HG03159 (cell line): ENCODE data around the gene SCN1A.

ENCODE experiments used
- ATAC-seq: cut with Tn5 transposase; IDR thresholded peaks from one replicate; pipeline ENCODE4 v1.9.1; 2021; ENCODE audit warnings: mild to moderate bottlenecking, moderate library complexity; ENCODE audit not compliant: unreplicated experiment

Gene SCN1A

DNA sequence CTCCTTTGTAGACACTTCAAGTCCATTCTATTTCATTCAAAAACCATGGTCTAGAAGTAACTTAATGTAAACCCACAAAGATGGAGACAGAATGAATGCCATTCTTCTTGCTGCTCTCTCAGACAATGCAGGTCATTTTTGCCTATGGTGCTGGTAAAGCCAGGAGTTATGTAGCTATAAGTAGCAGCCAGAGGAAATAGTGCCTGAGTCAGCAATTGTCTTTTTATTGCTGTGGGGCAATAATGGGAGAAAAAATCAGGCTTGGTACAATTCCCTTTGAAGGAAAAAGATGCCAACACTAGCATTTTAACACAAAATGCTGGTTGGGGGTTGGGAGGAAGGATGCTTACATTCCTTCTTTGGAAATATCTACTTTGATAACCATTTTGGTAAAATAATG is 43.5 kb downstream of the SCN1A start:
- no peak for ATAC-seq

GRCh38 chr2:166082736-166083135 is 45.1 kb downstream of the SCN1A start:
- no peak for ATAC-seq

GRCh38 chr2:166081852-166082251 is 46.0 kb downstream of the SCN1A start:
- ATAC-seq, result no peak

DNA sequence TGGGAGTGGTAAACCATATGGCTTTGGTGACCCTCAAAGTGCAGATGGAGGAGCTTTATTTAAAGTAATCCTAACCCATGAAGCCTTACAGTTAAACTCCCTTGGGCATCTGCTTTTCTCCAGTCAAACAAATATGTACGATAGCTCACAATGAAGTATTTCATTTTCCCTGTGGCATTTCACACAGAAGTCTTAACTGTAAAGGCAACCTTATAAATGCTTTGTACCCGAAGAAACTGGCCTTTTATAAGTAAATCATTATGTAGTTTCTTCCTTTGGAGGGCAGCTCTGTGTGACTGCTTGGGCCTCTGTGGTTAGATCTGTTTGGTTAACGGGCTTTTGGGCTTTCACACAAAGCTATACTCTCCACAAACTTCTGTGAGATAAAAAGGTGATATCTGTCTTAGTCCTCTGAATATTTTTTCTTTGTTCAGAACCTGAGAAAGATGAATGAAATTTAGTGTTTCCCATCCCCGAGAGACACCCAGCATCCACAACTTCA is 46.6 kb downstream of the SCN1A start:
- no peak for ATAC-seq

GRCh38 chr2:166074430-166074829 is 53.4 kb downstream of the SCN1A start:
- ATAC-seq, result no peak

DNA sequence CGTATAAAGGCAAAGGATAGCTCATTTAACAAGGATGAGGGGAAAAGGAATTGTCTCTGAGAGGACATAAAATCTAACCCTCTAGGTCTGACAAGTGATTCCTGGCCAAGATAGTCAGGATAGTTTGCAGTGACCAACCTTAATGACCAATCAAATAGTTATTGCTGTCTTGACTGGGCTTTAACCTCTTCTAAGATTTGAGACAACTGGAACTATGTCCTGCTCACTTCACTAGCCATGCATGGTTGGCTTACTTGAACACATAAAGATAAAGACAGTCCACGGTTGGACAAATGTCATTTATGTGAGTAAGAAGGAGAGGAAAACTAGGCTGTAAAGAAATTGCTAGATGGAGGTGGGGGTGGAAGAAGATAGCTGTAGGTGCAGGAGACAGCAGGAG is 53.8 kb downstream of the SCN1A start:
- no peak for ATAC-seq

GRCh38 chr2:166070231-166070630 is 57.6 kb downstream of the SCN1A start:
- ATAC-seq, result no peak

- no peak for ATAC-seq
These were observed 58.8 kb downstream of the SCN1A start for GRCh38 chr2:166068981-166069380.

DNA sequence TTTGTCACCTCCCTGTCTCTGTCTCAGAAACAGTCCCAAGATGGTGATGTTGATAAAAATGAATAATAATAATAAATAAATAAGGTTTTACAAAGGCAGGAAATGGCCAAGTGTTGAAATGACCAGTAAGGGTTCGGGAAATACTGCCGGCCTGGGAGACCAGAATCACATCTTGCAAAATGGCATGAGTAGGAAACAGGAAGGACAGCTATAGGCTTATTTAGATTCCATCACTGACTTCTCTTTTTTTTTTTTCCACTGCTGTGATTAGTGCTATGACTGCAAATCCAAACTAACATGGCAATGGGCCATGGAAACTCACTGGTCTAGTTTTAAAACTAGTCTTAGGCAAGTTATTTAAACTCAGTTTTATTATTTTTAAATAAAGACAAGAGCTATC is 60.6 kb downstream of the SCN1A start:
- no peak for ATAC-seq

DNA sequence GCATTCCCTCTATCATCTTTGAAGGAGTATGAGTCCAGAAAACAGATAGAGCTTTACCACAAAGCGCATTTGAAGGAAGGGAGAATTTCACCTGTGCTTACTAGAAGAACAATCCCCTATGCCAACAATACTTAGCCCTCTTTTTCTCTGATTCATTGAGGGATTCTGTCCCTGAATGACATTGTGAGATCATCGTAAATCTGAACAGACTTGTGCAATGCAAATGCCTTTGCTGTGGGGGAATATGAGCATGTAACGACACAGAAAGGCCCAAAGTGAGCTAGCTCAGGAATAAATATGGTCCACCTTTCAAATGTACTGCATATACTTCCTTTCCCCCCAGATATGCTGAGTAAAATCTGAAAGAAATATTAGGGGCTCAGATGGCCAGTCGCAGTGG is 67.6 kb downstream of the SCN1A start:
- no peak for ATAC-seq

- ATAC-seq, result no peak
These were observed 70.3 kb downstream of the SCN1A start for GRCh38 chr2:166057370-166058164.

DNA sequence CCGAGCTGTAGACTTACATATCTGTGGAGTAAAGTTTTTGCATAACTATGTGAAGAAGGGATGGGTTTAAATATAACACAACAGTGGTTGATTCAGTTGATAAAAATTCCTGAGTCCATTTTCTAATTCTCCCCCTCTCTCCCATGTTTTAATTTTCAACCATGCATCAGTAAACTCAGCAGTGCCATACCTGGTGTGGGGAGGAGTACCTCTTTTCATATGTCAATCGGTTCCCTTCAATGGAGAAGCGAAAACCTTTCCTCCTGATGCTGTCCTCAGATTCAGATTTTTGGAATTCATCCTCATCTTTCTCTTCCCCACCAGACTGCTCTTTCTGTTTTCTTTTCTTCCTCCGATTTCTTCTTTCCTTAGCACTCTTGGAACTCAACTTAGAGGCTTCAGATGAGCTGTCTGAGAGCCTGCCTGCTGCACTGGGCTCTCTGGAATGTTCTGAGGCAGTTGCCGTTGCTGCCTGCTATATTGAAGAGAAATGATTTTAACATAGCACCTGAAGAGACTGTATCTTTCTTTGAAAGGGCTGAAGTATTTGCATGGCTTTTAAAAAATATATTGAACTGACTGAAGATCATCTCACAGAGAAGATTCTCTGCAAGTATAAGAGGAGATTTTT is 82.9 kb downstream of the SCN1A start:
- ATAC-seq, result no peak

DNA sequence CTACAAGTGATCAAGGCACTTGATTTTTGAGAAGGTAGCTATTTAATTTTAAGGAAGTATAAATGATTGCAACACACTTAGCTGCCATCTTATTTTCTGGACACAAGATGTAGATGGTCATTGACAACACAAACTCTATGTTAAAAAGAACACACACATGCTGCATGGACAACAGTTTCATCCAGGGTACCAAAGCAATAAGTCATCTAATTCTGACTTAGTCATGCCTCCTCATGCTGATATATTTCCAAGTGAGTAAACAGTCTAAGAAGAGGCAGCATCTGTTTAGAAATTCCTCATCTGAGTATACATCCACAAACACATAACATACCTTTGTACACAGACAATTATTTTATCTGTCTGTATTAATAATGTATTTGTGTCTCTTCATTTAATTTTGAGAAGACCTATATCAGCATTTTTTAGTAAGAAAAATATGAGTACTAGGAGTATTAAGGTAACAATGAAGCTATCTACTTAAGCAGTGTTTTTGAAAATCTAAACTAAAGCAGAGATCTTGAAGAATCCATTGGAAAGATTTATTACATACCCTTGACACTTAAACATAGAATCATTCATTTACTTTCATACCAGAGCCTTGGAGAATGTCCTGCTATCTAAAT is 84.9 kb downstream of the SCN1A start:
- ATAC-seq, result no peak

- ATAC-seq, result no peak
These were observed 85.5 kb downstream of the SCN1A start for GRCh38 chr2:166042356-166042755.

DNA sequence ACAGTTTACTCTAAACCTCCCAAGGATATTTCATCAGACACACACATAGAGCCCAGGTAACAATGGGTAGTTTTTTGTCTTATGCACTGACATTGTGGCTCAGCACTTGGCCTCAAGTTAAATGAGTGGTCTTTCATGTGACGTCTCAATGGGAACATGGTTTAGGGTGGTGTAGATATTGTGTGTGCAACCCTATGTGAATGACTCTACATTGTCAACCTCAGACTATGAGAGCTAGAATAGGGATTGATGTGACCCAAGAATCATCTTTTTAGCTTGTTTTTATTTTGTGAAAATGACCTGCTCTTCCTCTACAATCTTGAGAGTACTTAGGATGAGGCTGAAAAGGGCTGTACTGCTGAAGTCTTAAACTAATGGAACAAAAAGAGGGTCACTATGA is 86.2 kb downstream of the SCN1A start:
- ATAC-seq, result no peak

DNA sequence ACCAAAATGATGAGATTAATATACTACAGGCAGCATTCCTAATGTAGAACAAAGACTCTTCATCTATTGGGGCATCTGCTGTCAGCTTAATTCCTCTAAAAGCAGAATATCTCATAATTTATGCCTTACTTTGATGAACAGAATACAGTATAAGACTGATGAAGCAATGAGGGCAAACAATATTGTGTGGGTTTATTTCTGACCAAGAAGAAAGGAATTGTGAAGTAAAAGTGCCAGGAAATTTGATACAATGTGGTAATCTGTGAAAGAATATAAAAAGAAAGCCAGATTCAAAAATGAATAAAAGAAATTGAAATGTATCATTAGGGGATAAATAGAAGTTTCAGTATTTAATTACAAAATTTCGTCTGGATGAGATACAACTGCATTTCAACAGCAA is 95.5 kb downstream of the SCN1A start:
- ATAC-seq, result no peak

- no peak for ATAC-seq
These were observed 96.8 kb downstream of the SCN1A start for GRCh38 chr2:166031054-166031453.

GRCh38 chr2:166025313-166025712 is 102.5 kb downstream of the SCN1A start:
- ATAC-seq, result no peak

DNA sequence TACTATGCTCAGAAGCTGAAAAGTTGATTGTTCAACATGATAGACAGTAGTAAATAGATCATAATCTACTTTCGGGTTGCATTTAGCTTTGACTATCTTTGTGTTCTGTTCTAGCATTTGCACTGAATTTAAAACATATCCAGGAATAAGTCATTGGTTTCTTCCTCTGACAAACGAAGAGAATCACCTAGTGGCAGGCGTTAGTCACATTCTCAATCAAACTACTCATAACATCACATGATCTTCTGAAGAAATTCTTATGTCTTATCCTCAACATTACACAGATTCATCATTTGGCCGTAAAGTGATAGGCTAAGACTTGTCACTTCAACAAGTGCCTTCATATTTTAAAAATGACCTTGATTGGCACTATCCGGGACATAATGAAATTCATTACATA is 110.6 kb downstream of the SCN1A start:
- no peak for ATAC-seq

DNA sequence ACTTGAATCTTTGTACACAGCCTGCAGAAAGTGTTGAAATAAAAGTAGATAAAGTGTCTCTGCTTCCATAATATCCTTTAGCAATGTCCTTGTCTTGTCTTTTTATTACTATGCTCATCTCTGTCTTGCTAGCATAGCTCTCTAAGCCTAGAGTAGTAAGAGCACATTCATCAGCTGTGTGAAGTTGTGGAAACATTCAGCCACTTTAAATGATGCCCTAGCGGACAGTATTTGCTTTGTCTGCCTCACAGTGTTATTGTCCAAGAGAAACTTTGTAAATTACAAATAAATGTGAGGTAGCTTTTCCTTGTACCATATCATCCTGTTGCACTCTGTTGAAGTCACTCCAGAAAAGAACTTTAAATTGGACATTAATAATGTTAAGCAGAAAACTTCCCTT is 113.9 kb downstream of the SCN1A start:
- no peak for ATAC-seq

DNA sequence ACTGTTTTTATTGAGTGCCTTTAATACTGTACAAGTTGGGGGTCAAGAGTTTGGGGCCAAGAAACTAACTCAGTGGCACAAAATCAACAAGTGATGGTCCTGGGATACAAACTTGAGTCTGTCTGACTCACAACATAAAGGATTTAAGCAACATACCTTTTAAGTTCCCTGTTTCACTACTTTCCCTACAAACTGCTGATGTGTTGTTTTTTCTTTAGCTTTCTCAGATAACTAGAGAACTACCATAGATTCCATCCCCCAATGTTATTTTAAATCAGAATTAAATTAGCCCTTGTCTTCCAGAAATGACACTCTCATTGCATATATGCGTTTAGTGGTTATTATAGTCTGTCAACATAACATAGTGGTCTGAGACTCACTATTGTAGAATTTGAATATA is 116.2 kb downstream of the SCN1A start:
- no peak for ATAC-seq

GRCh38 chr2:166000401-166000800 is 127.4 kb downstream of the SCN1A start:
- ATAC-seq, result no peak
